IPS-NIHi11 (cell line): ENCODE results near the gene NUAK2.

ENCODE experiments used
- DNase-seq: peaks from one replicate; pipeline ENCODE4 v3.0.0; 2012; ENCODE audit warnings: mixed read lengths, low spot score

Gene NUAK2

GRCh38 chr1:205319081-205320018 is 2.2 kb downstream of the NUAK2 start:
- no peak for DNase-seq

- no peak for DNase-seq
These were observed 3.1 kb downstream of the NUAK2 start for GRCh38 chr1:205318231-205318991.

GRCh38 chr1:205317311-205317917 is 4.1 kb downstream of the NUAK2 start:
- peak; percentile 34 for DNase-seq

GRCh38 chr1:205316161-205316566 is 5.4 kb downstream of the NUAK2 start:
- no peak for DNase-seq

GRCh38 chr1:205315008-205315618 is 6.4 kb downstream of the NUAK2 start:
- DNase-seq, result no peak

GRCh38 chr1:205313563-205314308 is 7.8 kb downstream of the NUAK2 start:
- peak; percentile 84 for DNase-seq

- no peak for DNase-seq
These were observed 8.5 kb downstream of the NUAK2 start for GRCh38 chr1:205312866-205313562.

- DNase-seq, result no peak
These were observed 10.4 kb downstream of the NUAK2 start for GRCh38 chr1:205310976-205311704.

GRCh38 chr1:205309741-205310140 is 11.8 kb downstream of the NUAK2 start:
- DNase-seq, result no peak

- DNase-seq, result no peak
These were observed 14.5 kb downstream of the NUAK2 start for GRCh38 chr1:205306929-205307566.

- no peak for DNase-seq
These were observed 16.9 kb downstream of the NUAK2 start for GRCh38 chr1:205304695-205305070.

- DNase-seq, result no peak
These were observed 17.4 kb downstream of the NUAK2 start for GRCh38 chr1:205304046-205304694.

- DNase-seq, result no peak
These were observed 18.2 kb downstream of the NUAK2 start for GRCh38 chr1:205303247-205303888.

GRCh38 chr1:205301842-205302588 is 19.5 kb downstream of the NUAK2 start:
- DNase-seq, result no peak

- peak; percentile 84 for DNase-seq
These were observed 20.2 kb downstream of the NUAK2 start for GRCh38 chr1:205301205-205301821.

- no peak for DNase-seq
These were observed 21.4 kb downstream of the NUAK2 start for GRCh38 chr1:205300149-205300548.

- DNase-seq, result no peak
These were observed 23.2 kb downstream of the NUAK2 start for GRCh38 chr1:205298191-205298994.
